ENCODE measurements around the gene SLC44A4. TPM values are rescaled to one million over a fixed set of nuclear protein-coding genes. Genes with fewer than 3 reads are reported as not detected.

Gene SLC44A4
- total RNA-seq, 1 experiment from 2014 or later: 3.8 TPM

- H3K4me1 Mint-ChIP-seq: no peaks in the 10 kb centered on the region
These were observed 9.8 kb upstream of the SLC44A4 start for GRCh38 chr6:31888276-31889258.

More at GRCh38 chr6:31888276-31889258, 9.8 kb upstream of the SLC44A4 start:
- Histone ChIP-seq H3K9ac (ENCODE audit: extremely low read depth, insufficient read length, low read length) (no peak overlapping the region), H3K27ac (ENCODE audit: insufficient read length, low read depth, low read length) (no peak overlapping the region), H2BK20ac (ENCODE audit: low read depth, low read length, poor library complexity, severe bottlenecking) (no peak overlapping the region), H4K8ac (replicated peaks; ENCODE audit: insufficient read length, low read depth, low read length) (no peak overlapping the region), H2AK5ac (ENCODE audit: insufficient read length, low read length) (no peak overlapping the region), H2BK5ac (ENCODE audit: insufficient read length, low read length) (no peak overlapping the region), H3K27me3 (ENCODE audit: insufficient read depth, low read length) (no peaks in the 10 kb centered on the region), H2BK15ac (ENCODE audit: low read depth, low read length) (no peak overlapping the region), H3K23ac (ENCODE audit: insufficient read length, low read depth, low read length) (no peak overlapping the region), H3K56ac (ENCODE audit: insufficient read length, low read depth, low read length) (no peak overlapping the region), H3K23me2 (ENCODE audit: insufficient read length, low read depth, low read length, poor library complexity, severe bottlenecking) (no peaks in the 10 kb centered on the region), H3K4me1 (ENCODE audit: insufficient read depth, low read length) (no peaks in the 10 kb centered on the region), H2BK120ac (ENCODE audit: low read depth, low read length, poor library complexity, severe bottlenecking) (no peak overlapping the region), H3K4me2 (ENCODE audit: insufficient read depth, insufficient read length, low read length) (no peak overlapping the region), H4K5ac (ENCODE audit: insufficient read length, low read depth, low read length) (no peak overlapping the region), H3K9me3 (ENCODE audit: control insufficient read depth, low read depth, low read length) (no peaks in the 10 kb centered on the region), H3K79me1 (ENCODE audit: insufficient read depth, low read depth, low read length, poor library complexity, severe bottlenecking) (no peaks in the 10 kb centered on the region), H4K20me1 (ENCODE audit: control insufficient read depth, insufficient read depth, insufficient read length) (no peaks in the 10 kb centered on the region), H2AFZ (ENCODE audit: low read length) (no peak overlapping the region), H2BK12ac (ENCODE audit: insufficient read length, low read depth, low read length) (no peak overlapping the region), H3T11ph (ENCODE audit: low read length) (no peak overlapping the region), H4K91ac (ENCODE audit: insufficient read length, low read depth, low read length) (no peak overlapping the region), H3K4ac (ENCODE audit: low read depth, low read length) (no peak overlapping the region), H3K18ac (ENCODE audit: insufficient read length, low read depth, low read length) (no peak overlapping the region), H3K79me2 (ENCODE audit: insufficient read depth, low read length) (no peaks in the 10 kb centered on the region), H3K14ac (ENCODE audit: insufficient read depth, low read length) (no peak overlapping the region)
- H3K36me3 Mint-ChIP-seq (ENCODE audit: insufficient read depth in 1 of 3, low read depth in 3 of 3): peaks cover 67 to 96% (median 94%) of the 10 kb centered on the region in 3 experiments; a peak in 6 of 7 replicates
- no CpG with 5 or more reads among the region's 43 CpGs for WGBS (ENCODE audit: extremely low coverage, insufficient read length, low lambda C conversion rate)
- TF ChIP-seq CTCF (conservative IDR thresholded peaks at IDR 0.05): peak; percentile 81
- peak; percentile 52 for DNase-seq
- no peak overlapping the region; a peak in 1 of 7 replicates for H3K27ac Mint-ChIP-seq
- no peaks in the 10 kb centered on the region for H3K9me3 Mint-ChIP-seq
- H3K4me3 Mint-ChIP-seq: no peak overlapping the region
- H3K27me3 Mint-ChIP-seq (ENCODE audit: low read depth): no peaks in the 10 kb centered on the region
